NCI-H2196 treated with DMSO at 0.1 percent for 48 hours (cell line): ENCODE results near the gene FAM131A.
"Not testable (repeated sequence)": the region's sequence is repeated elsewhere in the genome, so short reads cannot be mapped to it uniquely, and the experiment has no call there.

Experiments used
- DNase-seq: peaks from one replicate; lab custom pipeline; 2025; ENCODE audit not compliant: unreplicated experiment; lab: John Stamatoyannopoulos, UW

The FAM131A gene

GRCh38 chr3:184338511-184338945 is 1.1 kb downstream of the FAM131A start:
- peak; percentile 100 for DNase-seq

GRCh38 chr3:184339001-184339400 is 1.6 kb downstream of the FAM131A start:
- peak; percentile 76 for DNase-seq

- not testable (repeated sequence) for DNase-seq
These were observed 2.2 kb downstream of the FAM131A start for GRCh38 chr3:184339451-184340135.

GRCh38 chr3:184341925-184342324 is 4.5 kb downstream of the FAM131A start:
- peak; percentile 100 for DNase-seq

GRCh38 chr3:184343200-184343876 is 5.9 kb downstream of the FAM131A start:
- DNase-seq = no peak

DNA sequence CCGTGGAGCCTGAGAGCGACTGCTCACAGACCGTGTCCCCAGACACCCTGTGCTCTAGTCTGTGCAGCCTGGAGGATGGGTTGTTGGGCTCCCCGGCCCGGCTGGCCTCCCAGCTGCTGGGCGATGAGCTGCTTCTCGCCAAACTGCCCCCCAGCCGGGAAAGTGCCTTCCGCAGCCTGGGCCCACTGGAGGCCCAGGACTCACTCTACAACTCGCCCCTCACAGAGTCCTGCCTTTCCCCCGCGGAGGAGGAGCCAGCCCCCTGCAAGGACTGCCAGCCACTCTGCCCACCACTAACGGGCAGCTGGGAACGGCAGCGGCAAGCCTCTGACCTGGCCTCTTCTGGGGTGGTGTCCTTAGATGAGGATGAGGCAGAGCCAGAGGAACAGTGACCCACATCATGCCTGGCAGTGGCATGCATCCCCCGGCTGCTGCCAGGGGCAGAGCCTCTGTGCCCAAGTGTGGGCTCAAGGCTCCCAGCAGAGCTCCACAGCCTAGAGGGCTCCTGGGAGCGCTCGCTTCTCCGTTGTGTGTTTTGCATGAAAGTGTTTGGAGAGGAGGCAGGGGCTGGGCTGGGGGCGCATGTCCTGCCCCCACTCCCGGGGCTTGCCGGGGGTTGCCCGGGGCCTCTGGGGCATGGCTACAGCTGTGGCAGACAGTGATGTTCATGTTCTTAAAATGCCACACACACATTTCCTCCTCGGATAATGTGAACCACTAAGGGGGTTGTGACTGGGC is 7.3 kb downstream of the FAM131A start:
- DNase-seq = no peak

- DNase-seq = peak; percentile 87
These were observed 8.1 kb downstream of the FAM131A start for GRCh38 chr3:184345317-184346144.

DNA sequence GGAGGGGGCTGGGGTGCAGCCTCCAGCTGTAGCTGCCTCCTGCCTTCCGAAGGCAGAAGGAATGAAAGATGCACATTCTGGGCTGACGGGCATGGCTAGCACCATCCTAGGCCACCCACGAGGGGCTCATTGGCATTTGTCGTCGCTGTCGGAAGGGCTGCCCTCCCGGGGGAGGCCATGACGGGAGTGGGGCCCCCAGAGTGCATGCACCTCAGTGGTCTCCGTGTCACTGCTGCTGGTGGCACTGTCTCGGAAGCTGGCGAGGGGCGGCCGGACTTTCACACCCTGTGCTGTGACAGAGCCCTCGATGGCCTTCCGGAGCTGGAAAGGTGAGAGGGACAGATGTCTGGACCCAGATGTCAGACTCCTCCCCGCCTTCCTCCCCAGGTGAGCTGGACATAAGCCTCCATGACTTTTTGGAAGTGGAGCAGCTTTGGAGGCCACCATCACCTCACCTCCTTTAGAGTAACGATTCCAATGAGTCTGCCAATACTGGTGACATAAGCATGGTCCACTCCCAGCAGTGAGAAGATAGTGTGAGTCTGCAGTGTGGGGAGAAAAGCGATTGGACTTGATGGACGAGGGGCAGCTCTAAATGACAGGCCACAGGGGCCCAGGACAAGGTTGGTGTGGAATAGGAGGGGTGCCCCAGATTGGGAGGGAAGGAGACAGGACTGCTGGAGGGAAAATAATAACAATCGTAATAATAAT is 9.2 kb downstream of the FAM131A start:
- DNase-seq = no peak

DNA sequence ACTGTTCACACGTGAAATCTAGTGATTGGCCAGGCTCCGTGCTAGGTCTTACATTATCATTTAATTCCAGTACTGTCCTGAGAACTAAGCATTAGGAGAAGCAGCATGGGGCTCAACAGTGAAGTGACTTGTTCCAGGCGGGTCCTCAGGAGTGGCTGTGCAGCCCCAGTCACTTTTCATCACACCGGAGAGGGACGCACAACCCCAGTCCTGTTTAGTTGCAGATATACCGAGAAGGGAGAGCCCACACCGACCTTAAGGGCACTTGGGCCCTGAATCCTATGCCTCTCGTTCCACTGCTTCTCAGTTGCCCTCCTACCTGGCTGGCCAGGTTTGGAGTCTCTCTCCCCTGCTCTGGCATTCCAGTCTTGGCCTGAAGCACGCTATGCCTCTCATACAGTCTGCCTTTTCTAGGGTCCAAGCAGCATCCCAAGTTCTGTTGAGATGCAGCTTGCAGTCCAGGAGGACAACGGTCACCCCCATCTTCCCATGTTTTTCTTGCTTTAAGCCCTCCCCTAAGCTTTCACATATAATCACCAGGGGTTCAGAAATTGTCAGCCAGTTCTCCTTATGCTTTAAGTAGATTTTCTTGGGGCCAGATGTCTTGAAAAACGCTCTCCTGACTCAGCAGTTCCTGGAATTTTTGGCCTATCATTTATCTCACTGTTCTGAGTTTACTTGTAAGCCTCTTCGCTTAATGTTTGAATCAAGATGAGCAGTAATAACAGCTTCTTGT is 10.1 kb downstream of the FAM131A start:
- no peak for DNase-seq

- no peak for DNase-seq
These were observed 10.6 kb downstream of the FAM131A start for GRCh38 chr3:184348057-184348382.

- DNase-seq = no peak
These were observed 12.4 kb downstream of the FAM131A start for GRCh38 chr3:184349563-184350470.

DNA sequence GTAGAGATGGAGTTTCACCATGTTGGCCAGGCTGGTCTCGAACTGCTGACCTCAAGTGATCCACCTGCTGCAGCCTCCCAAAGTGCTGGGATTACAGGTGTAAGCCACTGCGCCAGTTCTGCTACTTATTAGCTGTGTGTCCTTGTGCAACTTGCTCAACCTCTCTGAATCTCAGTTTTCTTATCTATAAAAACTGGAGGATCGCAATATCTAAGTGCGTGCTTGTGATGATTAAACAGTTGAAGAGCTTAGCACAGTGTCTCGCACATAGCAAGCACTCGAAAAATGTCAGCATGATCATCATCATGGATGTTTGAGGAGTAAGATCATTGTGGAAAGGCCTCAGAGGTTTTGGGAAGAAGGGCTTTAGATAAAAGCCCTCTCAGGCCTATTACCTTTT is 13.2 kb downstream of the FAM131A start:
- no peak for DNase-seq

GRCh38 chr3:184351511-184352148 is 14.2 kb downstream of the FAM131A start:
- DNase-seq = no peak

GRCh38 chr3:184352149-184352785 is 14.9 kb downstream of the FAM131A start:
- peak; percentile 46 for DNase-seq

- no peak for DNase-seq
These were observed 15.6 kb downstream of the FAM131A start for GRCh38 chr3:184352897-184353545.

GRCh38 chr3:184353546-184353941 is 16.1 kb downstream of the FAM131A start:
- no peak for DNase-seq

DNA sequence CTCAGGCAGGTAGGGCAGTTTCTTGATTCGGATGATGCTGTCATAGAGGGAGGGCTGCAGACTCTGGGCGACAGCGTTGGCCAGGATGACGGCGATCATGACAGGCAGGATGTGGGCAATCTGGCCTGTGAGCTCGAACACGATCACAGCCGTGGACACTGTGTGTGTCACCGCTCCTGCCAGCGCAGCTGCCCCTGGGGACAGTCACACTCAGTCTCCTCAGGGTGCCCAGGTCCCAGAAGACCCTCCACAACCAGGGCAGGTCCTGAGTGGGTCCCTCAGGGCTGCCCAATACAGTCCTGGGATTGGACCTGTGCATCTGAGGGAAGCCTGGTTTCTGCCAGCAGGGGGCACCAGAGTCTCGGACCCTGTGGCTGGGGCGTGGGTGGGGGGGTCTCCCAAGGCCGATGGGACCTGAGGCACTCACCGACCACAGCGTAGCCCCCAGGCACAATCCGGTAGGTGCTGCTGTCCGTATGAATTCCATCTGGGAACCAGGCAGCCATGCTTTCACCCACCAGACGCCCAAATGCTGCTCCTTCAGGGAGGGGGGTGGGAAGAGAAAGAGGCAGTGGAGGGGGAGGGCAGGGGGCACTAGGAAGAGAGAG is 16.8 kb downstream of the FAM131A start:
- DNase-seq = no peak
